Thymus (tissue), 11 donors: ENCODE data around the gene IQCK. TPM values are rescaled to one million over a fixed set of nuclear protein-coding genes. Genes with fewer than 3 reads are reported as not detected.

Experiments
- DNase-seq, 9 donors: peaks; one replicate each; pipeline ENCODE4 v3.0.0-alpha.2; 2013; ENCODE audit warnings: low spot score in 9 of 9, low read depth in 6 of 9, missing footprints in 1 of 9
- H3K27ac ChIP-seq, 2 donors: one replicate each; pipeline ENCODE4 v1.5.1; 2013; ENCODE audit warnings: control low read depth in 1 of 2, low read depth in 1 of 2, low read length in 1 of 2, mild to moderate bottlenecking in 1 of 2, moderate library complexity in 1 of 2
- H3K27me3 ChIP-seq, 2 donors: one replicate each; pipeline ENCODE4 v1.5.1; 2013; ENCODE audit warnings: low read length in 1 of 2; ENCODE audit not compliant: control insufficient read depth in 2 of 2, insufficient read depth in 1 of 2
- H3K36me3 ChIP-seq, 2 donors: one replicate each; pipeline ENCODE4 v1.5.1; 2013; ENCODE audit warnings: low read length in 1 of 2, mild to moderate bottlenecking in 1 of 2, moderate library complexity in 1 of 2; ENCODE audit not compliant: control insufficient read depth in 2 of 2, insufficient read depth in 2 of 2
- H3K4me1 ChIP-seq, 2 donors: one replicate each; pipeline ENCODE4 v1.5.1; 2013; ENCODE audit warnings: low read length in 2 of 2; ENCODE audit not compliant: control insufficient read depth in 2 of 2, insufficient read depth in 2 of 2
- H3K4me3 ChIP-seq, 2 donors: one replicate each; pipeline ENCODE4 v1.5.1; 2013; ENCODE audit warnings: low read length in 2 of 2, control low read depth in 1 of 2, mild to moderate bottlenecking in 1 of 2
- H3K9me3 ChIP-seq, 2 donors: one replicate each; pipeline ENCODE4 v1.5.1; 2013; ENCODE audit warnings: low read length in 1 of 2, mild to moderate bottlenecking in 1 of 2; ENCODE audit not compliant: control insufficient read depth in 2 of 2, insufficient read depth in 1 of 2
- WGBS: extraction: QIAGEN DNeasy Blood & Tissue Kit; methylation state at CpG from one replicate; pipeline ENCODE4 v1.1.7; 2013; 5-methylcytosine and 5-hydroxymethylcytosine counted together
- polyA plus RNA-seq: library from polyadenylated mRNA; stranded (reverse); fragments of 200-250 nt; gene quantifications from one replicate; pipeline ENCODE4 v1.2.3, GENCODE V29; 2013
- total RNA-seq: library from RNA; stranded (reverse); fragments of 120-200 nt; gene quantifications from one replicate; pipeline ENCODE4 v1.2.4, GENCODE V29; 2013
- donor health status: healthy.

The IQCK gene
- total and polyA plus RNA-seq, 2 donors, result 3.7 to 10.2 TPM

DNA sequence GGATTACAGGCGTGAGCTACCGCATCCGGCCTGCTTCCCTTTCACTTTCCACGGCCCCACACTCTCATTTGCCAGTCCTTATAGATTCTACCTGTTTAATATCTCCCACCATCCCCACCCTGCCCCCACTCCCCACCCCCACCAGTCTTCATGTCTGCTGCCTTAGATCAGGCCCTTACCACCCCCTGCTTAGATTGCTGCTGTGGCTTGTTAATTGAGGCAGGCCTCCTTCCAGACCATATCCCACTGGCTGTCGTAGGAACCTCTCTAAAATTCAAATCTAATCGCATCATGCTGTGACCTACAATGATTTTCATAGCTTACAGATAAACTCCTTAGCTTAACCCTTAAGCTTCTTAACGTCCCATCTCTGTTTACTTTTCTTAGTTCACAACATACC, 4.9 kb downstream of the IQCK start:
- 96% methylated on average over 7 of the region's 7 CpGs for WGBS
- DNase-seq, result no peak

GRCh38 chr16:19728636-19728965, 10.5 kb downstream of the IQCK start:
- WGBS, result 95% methylated on average over 3 of the region's 3 CpGs
- H3K36me3 ChIP-seq, result no peaks in the 10 kb centered on the region
- no peak for DNase-seq
- no peak overlapping the region for H3K4me3 ChIP-seq
- H3K27ac ChIP-seq, result no peak overlapping the region
- no peaks in the 10 kb centered on the region for H3K27me3 ChIP-seq
- H3K9me3 ChIP-seq, result no peaks in the 10 kb centered on the region
- no peaks in the 10 kb centered on the region for H3K4me1 ChIP-seq

More for the DNA sequence above, 4.9 kb downstream of the IQCK start:
- Histone ChIP-seq H3K9me3 (no peaks in the 10 kb centered on the region), H3K4me3 (no peak overlapping the region), H3K27ac (no peak overlapping the region), H3K4me1 (peaks cover 0 to 6% of the 10 kb centered on the region in 2 donors), H3K27me3 (no peaks in the 10 kb centered on the region), H3K36me3 (no peaks in the 10 kb centered on the region)

GRCh38 chr16:19733551-19733950, 15.5 kb downstream of the IQCK start:
- Histone ChIP-seq H3K4me1 (no peaks in the 10 kb centered on the region), H3K4me3 (no peak overlapping the region), H3K36me3 (no peaks in the 10 kb centered on the region), H3K27ac (no peak overlapping the region), H3K27me3 (no peaks in the 10 kb centered on the region), H3K9me3 (no peaks in the 10 kb centered on the region)
- DNase-seq, result no peak
- WGBS, result 97% methylated on average over 6 of the region's 6 CpGs

DNA sequence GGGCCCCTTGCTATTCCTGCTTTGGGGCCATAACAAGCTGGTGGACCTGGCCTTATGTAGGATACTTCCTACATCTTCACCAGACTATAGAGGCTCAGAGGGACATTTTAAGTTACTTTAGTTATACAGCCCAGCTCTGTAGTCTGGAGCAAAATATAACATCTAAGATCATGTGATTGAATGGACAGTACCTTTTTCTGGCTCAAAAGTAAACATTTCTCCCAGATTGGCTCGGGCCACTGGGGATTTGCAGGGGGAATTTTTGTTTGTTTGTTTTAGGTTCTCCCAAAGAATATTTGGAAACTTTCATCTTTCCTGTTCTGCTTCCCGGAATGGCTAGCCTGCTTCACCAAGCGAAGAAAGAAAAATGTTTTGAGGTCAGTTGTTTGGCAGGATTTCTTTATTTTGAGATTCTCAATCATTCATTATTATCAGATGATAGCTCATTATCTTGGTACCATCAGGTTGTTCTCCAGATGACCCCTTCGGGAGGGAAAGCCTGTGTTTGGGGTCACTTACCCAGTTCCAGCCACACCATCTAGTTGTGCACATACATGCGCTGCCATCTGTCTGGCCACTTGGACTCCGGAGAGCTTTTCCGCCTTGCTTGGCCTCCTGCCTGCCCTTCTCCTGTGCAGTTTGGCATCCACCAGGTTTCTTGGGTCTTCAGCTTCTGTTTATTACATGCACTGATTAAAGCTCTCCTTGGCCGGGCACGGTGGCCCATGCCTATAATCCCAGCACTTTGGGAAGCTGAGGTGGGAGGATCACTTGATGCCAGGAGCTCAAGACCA, 17.2 kb downstream of the IQCK start:
- Histone ChIP-seq H3K4me3 (no peak overlapping the region), H3K9me3 (no peaks in the 10 kb centered on the region), H3K27me3 (no peaks in the 10 kb centered on the region), H3K36me3 (no peaks in the 10 kb centered on the region), H3K27ac (no peak overlapping the region), H3K4me1 (no peaks in the 10 kb centered on the region)
- WGBS, result 97% methylated on average over 9 of the region's 9 CpGs
- DNase-seq, result no peak

GRCh38 chr16:19737306-19738038, 19.4 kb downstream of the IQCK start:
- Histone ChIP-seq H3K4me3 (no peak overlapping the region), H3K36me3 (no peaks in the 10 kb centered on the region), H3K9me3 (no peaks in the 10 kb centered on the region), H3K4me1 (no peaks in the 10 kb centered on the region), H3K27me3 (no peaks in the 10 kb centered on the region), H3K27ac (no peak overlapping the region)
- no peak for DNase-seq
- WGBS, result 68% methylated on average over 12 of the region's 12 CpGs

DNA sequence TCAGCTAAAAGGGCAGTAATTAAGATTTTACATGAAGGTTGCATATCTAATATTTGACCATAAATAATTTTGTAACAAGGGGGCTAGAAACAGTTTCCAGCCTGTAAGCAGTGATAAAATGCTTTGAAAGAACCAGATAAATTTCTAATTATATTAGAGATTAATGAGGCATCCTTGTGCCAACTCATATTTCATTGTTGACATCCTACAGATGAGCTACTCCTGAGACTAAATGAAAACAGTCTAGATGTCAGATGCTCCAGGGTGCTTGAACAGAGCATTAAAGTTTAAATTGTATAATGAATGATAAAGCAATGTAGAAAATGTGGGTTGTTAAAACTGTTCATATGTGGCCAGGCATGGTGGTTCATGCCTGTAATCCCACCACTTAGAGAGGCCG, 23.3 kb downstream of the IQCK start:
- Histone ChIP-seq H3K27ac (no peak overlapping the region), H3K27me3 (no peaks in the 10 kb centered on the region), H3K4me1 (no peaks in the 10 kb centered on the region), H3K36me3 (no peaks in the 10 kb centered on the region), H3K4me3 (no peak overlapping the region), H3K9me3 (no peaks in the 10 kb centered on the region)
- no peak for DNase-seq
- 96% methylated on average over 1 of the region's 1 CpG for WGBS

GRCh38 chr16:19743816-19744159, 25.7 kb downstream of the IQCK start:
- H3K4me3 ChIP-seq, result no peak overlapping the region
- H3K27me3 ChIP-seq, result no peaks in the 10 kb centered on the region
- H3K4me1 ChIP-seq, result no peaks in the 10 kb centered on the region
- no peaks in the 10 kb centered on the region for H3K36me3 ChIP-seq
- DNase-seq, result no peak
- no peaks in the 10 kb centered on the region for H3K9me3 ChIP-seq
- no peak overlapping the region for H3K27ac ChIP-seq

DNA sequence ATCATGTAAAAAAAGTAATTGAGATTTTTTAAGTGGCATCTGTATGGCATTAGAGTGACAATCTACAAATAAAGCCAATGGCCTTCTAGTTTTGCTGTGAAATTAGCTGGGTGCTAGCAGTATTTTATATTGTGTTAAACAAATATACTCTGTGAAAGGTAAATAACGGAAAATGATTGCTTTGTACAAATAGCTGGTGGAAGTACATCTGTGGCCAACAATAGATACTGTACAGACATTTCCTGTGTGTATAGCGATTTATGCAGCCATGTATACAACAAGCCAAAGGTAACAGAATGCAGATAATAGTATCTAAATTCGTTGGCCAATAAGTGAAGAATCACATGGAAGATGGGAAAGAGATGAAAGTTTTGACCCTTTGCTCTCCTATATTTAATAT, 26.6 kb downstream of the IQCK start:
- Histone ChIP-seq H3K4me1 (no peaks in the 10 kb centered on the region), H3K27ac (no peak overlapping the region)
- whole genome bisulfite sequencing, result 92% methylated on average over 3 of the region's 3 CpGs

DNA sequence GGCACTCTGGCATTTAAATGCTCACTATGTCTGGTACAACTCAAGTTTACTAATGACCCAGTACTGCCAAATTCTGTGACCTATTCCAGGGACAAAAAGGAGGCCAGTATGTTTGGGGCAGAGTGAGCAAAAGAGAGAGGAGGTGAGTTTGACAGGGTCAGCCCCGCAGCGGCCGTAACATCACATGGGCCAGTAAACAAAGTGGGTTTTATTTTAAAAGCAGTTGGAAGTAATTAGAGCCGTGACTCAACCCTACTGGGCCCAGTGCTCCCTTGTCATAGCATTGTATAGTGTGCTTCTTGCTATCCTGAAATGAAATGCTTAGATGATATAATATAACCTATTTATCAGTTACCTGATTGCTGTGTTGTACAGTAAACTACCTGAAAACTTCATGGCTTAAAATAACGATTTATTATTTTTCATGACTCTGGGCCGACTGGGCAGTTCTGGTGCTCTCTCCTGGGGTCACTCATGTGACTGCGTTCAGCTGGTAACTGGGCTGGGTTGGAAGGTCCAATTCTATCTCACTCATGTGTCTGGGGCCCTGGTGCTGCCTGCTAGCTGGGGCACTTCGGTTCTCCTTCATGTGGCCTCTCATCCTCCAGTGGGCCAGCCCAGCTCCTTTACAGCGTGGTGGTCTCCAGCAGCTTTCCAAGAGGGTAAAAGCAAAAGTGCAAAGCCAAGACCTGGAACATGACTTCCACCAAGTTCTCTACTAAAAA, 27.4 kb downstream of the IQCK start:
- Histone ChIP-seq H3K27me3 (no peaks in the 10 kb centered on the region), H3K4me3 (no peak overlapping the region), H3K27ac (no peak overlapping the region), H3K36me3 (no peaks in the 10 kb centered on the region), H3K4me1 (no peaks in the 10 kb centered on the region), H3K9me3 (no peaks in the 10 kb centered on the region)
- DNase-seq, result no peak
- WGBS, result 96% methylated on average over 9 of the region's 9 CpGs

More for the DNA sequence above, 26.6 kb downstream of the IQCK start:
- no peak overlapping the region for H3K4me3 ChIP-seq
- DNase-seq, result no peak
- H3K27me3 ChIP-seq, result no peaks in the 10 kb centered on the region
- H3K9me3 ChIP-seq, result no peaks in the 10 kb centered on the region
- H3K36me3 ChIP-seq, result no peaks in the 10 kb centered on the region
